NCI-H1092 treated with DMSO at 0.1 percent for 48 hours (cell line): ENCODE data around the gene XIRP1.

Experiments used
- DNase-seq: peaks from one replicate; lab custom pipeline; 2025; lab: John Stamatoyannopoulos, UW

XIRP1 gene

DNA sequence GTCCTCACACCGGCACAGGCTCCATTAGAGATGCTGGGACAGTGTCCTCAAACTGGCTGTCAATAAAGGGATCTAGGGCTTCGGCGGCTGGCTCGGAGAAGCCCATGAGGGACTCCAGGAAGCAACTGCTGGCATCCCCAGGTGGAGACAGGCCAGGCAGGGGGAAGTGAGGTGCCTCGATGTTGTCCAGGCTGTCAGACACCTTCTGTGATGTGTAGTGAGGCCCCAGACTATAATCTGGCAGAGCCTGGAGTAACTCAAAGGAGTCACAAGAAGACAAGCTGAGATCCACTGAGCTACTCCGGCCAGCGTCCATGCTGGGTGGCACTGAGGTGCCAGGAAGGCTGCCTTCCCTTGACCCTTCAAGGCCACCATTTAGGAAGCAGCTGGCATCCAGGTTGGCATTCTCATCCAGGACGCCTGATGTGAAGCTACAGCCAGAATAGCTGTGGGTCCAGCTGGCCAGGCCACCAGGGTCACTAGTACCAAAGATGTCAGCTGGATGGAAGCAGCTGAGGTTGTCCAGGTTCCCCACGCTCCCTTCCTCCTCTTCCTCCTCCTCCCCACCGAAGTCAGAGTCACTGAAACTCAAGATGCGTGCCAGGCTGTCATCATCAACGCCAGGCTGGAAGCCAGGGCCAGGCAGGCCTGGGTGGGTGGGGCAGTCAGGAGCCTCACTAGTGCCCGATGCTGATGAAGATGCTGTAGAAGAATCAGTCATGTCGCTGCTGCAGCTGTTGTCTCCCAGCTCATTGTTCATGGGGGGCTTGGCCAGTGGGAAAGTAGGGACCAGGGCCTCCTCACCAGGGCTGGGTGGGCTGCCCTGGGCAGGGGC is 49.1 kb downstream of the XIRP1 start:
- no peak for DNase-seq

DNA sequence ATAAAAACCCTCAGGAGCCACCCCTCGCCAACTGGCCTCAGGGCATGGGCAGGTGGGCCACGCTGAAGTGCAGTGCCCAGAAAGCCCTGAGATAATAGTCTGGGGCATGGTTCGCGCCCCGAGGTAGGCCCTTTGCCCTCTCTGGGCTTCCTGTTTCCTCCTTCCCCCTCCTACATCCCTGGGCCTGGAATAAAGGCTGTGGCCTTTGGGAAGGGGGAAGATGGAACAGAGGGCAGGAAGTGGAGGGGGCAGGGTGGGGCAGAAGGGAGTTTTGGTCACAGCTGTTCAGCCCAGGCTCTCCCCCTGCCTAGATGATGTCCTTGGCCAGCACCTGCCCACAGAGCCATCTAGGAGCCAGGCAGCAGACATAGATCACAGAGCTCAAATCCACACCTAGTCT is 50.3 kb downstream of the XIRP1 start:
- DNase-seq: peak; percentile 6

DNA sequence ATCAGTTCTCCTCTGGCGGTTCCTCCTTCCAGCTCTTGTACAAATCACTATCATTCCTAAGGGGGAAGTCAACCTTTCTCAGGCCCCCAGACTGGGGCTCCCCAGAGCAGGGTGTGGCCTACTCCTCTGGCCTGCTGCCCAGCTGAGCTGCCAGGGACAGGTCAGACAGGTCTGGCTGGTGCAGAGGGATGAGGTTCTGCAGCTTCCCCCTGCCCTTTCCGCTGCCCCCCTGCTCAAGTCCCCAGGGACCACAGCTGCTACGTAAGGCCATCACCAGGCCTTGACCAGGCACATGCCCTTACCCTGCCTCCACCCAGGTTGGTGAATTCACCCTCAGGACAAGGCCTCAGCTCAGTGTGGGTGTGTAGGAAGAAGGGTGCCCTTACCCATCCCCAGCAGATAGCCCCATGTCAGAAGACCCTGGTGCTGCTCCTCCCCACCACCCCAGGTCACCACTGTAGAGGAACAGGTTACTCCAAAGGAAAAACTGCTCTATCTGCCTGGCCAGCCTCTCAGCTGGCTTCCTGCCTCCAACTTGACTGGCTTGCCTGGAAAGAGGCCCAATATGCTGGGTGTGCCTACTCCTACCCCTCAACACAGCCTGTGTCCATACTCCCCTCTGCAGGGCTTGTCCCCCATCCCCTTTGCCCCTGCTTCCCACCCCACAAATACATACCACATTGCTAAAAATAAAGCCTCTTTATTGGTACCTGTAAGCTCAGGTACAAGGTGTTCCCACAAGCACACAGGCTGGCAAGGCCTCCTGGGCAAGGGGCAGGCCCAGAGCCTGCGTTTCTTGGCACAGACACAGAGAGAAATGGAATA is 51.0 kb downstream of the XIRP1 start:
- peak; percentile 36 for DNase-seq

DNA sequence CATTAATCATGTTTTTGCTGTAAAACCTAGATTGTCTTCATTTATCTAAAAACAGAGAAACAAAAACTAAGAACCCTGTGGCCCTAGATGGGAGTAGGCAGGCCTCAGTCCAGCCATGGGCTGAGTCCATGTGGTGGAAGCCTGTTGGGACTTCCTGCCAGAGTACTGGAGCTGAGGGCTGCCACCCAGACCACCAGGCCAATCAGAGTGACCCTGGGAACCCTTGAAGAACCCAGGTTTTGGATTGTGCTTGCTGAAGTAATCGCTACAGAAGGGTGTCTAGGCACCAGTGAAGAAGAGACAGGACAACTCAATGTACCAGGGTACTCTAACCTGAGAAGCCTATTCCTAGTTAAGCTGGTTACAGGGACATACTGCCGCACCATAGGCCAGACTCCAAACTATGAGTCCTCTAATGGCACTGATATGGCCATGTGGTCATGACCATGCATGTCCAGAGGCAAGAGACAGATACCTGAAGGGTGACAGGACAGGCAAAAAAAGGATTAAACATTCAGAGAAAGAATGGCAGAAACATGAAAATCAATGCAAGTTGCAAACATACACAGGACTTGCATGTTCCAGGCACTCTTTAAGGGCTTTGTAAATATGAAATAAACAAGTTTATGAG is 51.9 kb downstream of the XIRP1 start:
- DNase-seq: no peak

DNA sequence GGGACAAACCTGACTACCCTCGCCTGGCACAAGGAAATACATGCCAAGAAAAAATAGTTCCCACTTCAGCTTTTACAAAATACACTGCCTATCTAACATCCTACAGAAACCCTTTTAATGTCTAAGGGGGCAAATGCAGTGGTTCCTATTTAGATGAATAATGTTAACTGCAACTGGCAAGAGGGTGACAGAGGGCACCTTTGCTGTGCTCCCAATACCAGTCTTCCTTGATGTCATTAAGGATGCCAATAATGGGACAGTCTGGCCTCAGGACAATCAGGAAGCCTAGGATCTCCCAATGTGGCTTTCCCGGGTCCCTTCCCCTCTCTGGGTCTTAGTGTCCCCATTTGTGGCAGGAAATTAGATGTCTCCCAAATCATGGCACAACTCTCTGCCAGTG is 53.0 kb downstream of the XIRP1 start:
- no peak for DNase-seq

DNA sequence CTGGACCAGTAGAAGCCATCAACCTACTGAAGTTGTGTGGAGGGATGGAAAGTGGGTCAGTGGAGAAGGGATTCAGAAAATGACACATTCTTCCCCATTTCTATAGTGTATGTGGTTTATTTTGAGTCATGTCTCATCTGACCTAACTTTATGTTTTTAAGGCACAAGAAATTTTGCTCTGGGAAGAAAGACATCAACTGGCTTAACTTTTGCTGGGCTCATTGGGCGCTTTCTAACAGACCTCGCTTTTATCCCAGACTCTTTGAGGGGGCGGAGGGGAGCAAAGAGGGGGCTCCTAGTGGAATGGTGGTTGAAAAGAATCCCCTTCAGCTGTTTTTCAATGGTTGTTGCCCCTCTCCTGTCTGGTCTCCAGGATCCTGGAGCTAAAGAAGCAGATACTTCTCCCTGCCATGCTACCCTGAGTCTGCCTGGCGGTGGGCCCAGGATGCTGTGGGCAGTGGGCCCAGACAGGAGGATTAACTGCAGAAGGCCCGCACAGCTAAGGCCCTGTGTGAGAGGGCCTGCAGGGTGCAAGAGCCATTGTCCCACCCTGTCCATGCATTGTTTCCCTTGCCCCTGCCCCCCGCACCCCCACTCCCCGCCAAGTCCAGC is 53.5 kb downstream of the XIRP1 start:
- DNase-seq: peak; percentile 15

DNA sequence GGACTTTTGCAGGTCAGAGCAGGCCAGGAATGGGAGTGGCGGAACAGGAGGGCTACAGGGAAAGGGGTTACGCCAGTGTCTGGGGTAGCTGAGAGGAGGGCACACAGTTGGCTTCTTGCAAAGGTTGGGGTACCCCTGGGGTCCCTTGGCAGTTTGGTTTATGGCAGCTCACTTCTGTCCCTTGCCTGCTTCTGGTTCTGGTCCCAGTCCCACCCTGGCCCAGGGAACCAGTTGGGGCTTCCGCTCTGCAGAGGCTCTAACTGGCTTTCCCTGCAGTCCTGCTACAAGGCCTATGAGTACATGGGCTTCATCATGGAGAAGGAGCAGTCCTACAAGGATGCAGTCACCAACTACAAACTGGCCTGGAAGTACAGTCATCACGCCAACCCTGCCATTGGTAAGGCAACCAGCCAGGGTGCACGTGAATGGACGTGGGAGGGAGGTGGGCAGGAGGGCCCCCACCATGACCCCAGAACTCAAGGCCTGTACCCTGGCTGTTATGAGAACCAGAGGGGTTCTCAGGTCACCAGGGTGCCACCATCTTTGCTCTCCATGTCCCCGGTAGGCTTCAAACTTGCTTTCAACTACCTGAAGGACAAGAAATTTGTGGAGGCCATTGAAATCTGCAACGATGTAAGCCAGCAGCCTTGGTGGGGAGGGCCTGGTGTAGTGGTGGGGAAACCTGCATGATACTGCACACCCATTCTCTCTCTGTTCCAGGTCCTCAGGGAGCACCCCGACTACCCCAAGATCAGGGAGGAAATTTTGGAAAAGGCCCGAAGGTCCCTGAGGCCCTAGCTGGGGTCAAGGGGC is 54.2 kb downstream of the XIRP1 start:
- no peak for DNase-seq

DNA sequence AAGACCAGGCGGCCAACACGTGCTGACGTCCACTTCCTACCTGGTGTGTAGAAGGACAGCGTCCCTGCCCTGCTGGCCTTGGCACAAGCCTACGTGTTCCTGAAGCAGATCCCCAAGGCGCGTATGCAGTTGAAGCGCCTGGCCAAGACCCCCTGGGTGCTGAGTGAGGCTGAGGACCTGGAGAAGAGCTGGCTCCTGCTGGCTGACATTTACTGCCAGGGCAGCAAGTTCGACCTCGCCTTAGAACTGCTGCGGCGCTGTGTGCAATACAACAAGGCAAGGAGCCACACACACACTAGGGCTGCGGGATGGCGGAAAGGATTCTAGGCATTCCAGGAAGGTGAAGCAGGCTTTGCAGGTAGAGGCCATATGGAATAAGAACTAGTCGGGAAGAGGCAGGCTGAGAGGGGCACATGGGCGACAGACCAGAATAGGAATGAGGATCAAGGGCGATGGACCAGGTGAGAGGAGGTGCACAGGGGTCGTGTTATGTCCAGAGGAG is 54.9 kb downstream of the XIRP1 start:
- DNase-seq: no peak

DNA sequence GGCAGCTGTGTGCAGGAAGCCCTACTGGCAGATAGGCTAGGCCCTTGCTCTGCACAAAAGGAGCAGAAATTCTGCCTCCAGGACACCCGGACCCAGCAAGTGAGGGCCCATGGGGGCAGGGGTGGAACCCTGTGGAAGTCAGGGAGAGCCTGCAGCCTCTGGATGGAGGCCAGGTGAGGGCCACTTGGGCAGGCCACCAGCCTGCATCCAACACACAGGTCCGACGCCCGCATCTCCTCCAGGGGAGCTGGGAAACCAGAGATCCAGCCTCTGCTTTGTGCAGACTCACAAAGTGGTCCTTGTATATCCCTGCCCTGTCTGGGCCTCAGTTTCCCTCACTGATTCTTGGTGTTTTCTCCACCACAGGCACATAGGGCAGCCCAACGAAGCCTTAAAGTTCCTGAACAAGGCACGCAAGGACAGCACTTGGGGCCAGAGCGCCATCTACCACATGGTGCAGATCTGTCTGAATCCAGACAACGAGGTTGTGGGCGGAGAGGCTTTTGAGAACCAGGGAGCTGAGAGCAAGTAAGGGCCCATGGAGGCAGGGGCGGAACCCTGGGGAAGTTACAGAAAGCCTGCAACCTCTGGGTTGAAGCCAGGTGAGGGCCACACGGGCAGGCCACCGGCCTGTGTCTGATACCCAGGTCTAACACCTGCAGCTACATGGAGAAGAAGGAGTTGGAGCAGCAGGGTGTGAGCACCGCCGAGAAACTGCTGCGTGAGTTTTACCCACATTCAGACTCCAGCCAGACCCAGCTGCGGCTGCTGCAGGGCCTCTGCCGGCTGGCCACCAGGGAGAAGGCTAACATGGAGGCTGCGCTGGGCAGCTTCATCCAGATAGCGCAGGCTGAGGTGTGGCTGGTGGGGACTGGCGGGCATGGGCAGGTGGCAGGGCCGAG is 55.6 kb downstream of the XIRP1 start:
- no peak for DNase-seq

DNA sequence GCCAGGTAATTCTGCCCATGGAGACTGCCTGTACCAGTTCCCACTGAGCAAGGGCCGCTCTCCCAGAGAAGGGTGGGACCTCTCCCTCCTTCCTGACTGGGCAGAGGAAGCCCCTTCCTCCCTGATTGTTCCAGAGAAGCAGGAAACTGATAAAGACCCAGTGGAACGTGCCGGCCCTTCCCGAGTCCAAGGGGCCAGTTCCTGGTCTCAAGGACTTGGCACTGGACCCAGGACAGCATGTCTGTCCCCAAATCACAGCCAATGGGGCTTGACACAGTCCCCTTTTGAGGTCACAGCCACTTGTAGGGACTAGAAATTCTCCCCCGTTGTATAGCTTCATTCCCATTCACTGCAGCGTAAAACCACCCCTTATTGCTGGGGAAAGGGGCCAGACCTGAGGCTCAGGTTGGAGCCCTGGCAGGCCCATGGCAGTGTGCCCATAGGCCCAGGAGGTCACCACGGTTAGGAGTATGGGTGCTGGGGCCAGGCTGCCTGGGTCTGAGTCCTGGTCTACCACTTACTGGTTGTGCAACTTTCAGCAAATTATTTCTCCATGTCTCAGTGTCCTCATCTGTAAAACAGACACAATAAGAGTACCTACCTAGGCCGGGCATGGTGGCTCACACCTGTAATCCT is 57.1 kb downstream of the XIRP1 start:
- no peak for DNase-seq

DNA sequence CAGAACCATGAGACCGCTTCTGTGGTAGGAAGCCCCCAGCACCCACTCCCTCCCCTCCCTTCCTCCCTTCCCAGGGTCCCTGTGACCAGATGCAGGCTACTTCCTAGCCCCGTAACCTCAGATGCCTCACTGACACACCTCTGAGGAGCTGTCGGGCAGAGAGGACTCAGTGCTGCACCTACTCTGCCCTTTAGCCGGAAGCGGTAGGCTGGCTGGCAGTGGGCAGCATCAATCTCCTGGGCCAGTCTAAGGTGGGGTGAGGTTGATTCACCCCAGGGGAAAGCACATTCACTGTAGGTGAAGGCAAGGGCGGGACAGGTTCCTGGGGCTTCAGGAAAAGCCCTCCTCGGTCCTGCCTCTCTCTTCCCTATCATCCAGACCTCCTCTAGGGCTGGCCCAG is 58.1 kb downstream of the XIRP1 start:
- no peak for DNase-seq

DNA sequence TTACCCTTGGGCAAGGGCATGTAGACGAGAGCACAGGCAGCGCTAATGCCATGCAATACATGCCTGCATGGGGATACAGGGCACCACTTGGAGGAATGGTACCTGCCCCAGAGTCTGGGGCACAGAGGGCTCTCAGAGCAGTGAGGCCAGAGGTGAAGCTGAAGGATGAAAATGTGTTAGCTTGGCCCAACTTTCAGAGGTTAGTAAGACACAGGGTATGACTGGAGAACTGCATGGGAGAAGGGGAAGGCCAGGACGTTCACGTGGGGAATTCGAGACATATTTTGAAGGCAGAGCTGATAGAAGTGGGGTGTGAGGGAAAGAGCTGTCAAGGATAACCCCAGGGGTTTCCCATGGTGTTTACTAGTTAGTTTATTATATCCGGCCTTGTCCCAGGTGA is 58.6 kb downstream of the XIRP1 start:
- no peak for DNase-seq
